Measurements from ENCODE around the gene NT5C3A. TPM values are rescaled to one million over a fixed set of nuclear protein-coding genes. Genes with fewer than 3 reads are reported as not detected.

NT5C3A gene
- total RNA-seq, 1 experiment from 2014 or later, result 35.0 TPM

DNA sequence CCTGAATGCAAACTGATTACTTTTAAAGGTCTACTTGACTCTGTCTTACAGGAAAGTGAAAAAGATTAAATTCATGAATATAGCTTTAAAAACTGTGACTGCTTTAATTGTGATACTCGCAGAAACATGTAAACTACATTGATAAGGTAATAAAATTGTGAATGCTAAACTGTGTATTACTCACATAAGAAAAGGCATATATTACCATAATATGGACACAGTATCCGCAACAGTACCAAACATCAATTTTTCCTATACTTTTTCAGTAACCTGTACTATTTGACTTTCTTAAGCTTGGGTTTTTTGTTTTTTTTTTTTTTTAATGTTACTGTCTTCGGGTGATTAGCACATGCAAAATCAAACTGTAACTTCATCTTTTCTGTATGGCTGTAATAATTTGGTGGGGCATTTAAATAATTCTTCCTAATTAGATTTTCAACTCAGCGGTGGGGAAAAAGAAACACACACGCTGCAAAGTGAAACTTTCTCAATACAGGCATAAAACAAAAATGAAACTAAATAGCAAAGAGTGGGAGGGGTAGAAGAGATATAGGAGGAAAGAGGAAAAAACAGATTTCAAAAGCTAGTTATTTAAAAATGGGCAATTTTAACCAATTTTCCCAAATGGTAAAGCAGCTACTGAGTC is 23.2 kb downstream of the NT5C3A start:
- TF ChIP-seq EZH2 (IDR thresholded peaks at IDR 0.05; ENCODE audit: low read length, unreplicated experiment) (no peak), EZH2phosphoT487 (IDR thresholded peaks at IDR 0.05; ENCODE audit: borderline replicate concordance, low read length) (no peak)
- TF ChIP-seq, protein P1, sequence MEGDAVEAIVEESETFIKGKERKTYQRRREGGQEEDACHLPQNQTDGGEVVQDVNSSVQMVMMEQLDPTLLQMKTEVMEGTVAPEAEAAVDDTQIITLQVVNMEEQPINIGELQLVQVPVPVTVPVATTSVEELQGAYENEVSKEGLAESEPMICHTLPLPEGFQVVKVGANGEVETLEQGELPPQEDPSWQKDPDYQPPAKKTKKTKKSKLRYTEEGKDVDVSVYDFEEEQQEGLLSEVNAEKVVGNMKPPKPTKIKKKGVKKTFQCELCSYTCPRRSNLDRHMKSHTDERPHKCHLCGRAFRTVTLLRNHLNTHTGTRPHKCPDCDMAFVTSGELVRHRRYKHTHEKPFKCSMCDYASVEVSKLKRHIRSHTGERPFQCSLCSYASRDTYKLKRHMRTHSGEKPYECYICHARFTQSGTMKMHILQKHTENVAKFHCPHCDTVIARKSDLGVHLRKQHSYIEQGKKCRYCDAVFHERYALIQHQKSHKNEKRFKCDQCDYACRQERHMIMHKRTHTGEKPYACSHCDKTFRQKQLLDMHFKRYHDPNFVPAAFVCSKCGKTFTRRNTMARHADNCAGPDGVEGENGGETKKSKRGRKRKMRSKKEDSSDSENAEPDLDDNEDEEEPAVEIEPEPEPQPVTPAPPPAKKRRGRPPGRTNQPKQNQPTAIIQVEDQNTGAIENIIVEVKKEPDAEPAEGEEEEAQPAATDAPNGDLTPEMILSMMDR (conservative IDR thresholded peaks at IDR 0.05; ENCODE audit: low read depth, low read length), result no peak
- intact Hi-C loops (cut with micrococcal nuclease), result no loop called here
- POLR2A ChIA-PET (ENCODE audit: unreplicated experiment), result no interaction called here
- Histone ChIP-seq H3K9ac (ENCODE audit: low read length) (peak overlapping the region; percentile 31; the same call in 1 of the 2 replicates), H3K4me1 (ENCODE audit: insufficient read depth, low read length) (peaks cover 74% of the 10 kb centered on the region), H3K9me2 (replicated peaks; ENCODE audit: low read length) (no peaks in the 10 kb centered on the region), H3K36me3 (ENCODE audit: low read depth, low read length) (no peaks in the 10 kb centered on the region), H3K27me3 (ENCODE audit: low read length) (no peaks in the 10 kb centered on the region), H4K20me1 (ENCODE audit: low read length) (no peaks in the 10 kb centered on the region), H3K9me3 (ENCODE audit: low read length) (no peaks in the 10 kb centered on the region), H3K4me2 (ENCODE audit: low read length) (peak overlapping the region; percentile 90), H3K4me3 (ENCODE audit: low read length) (peak overlapping the region; percentile 62), H3K27ac (ENCODE audit: low read length) (no peak overlapping the region), H3F3A (ENCODE audit: low read length, unreplicated experiment) (no peaks in the 10 kb centered on the region), H3K79me2 (ENCODE audit: low read length) (peaks cover 88% of the 10 kb centered on the region), H2AFZ (ENCODE audit: low read length) (no peak overlapping the region)
- BruUV-seq (replicated peaks), result no TSS peak
- DNase-seq (no peak), ATAC-seq (no peak)
- CTCF ChIA-PET, result no interaction called here

- DNase-seq (no peak), ATAC-seq (no peak)
- no peak overlapping the region for H3K4me3 ChIP-seq (ENCODE audit: low read length)
- intact Hi-C loops (cut with micrococcal nuclease), result no loop called here
- H3K36me3 ChIP-seq (ENCODE audit: low read depth, low read length), result no peaks in the 10 kb centered on the region
- TF ChIP-seq, protein P1 (conservative IDR thresholded peaks at IDR 0.05; ENCODE audit: low read depth, low read length), result no peak
- TF ChIP-seq EZH2 (IDR thresholded peaks at IDR 0.05; ENCODE audit: low read length, unreplicated experiment), result no peak
- no peak for TF ChIP-seq EZH2phosphoT487 (IDR thresholded peaks at IDR 0.05; ENCODE audit: borderline replicate concordance, low read length)
- H4K20me1 ChIP-seq (ENCODE audit: low read length), result no peaks in the 10 kb centered on the region
- no peak overlapping the region for H3K27ac ChIP-seq (ENCODE audit: low read length)
- no peak overlapping the region for H3K9ac ChIP-seq (ENCODE audit: low read length)
- BruUV-seq (replicated peaks), result no TSS peak
- H3K79me2 ChIP-seq (ENCODE audit: low read length), result peaks cover 86% of the 10 kb centered on the region
- H3F3A ChIP-seq (ENCODE audit: low read length, unreplicated experiment), result no peaks in the 10 kb centered on the region
- peak overlapping the region; percentile 90; the same call in 1 of the 2 replicates for H3K4me2 ChIP-seq (ENCODE audit: low read length)
- peaks cover 72% of the 10 kb centered on the region for H3K4me1 ChIP-seq (ENCODE audit: insufficient read depth, low read length)
- H2AFZ ChIP-seq (ENCODE audit: low read length), result no peak overlapping the region
- no peaks in the 10 kb centered on the region for H3K9me2 ChIP-seq (replicated peaks; ENCODE audit: low read length)
- H3K27me3 ChIP-seq (ENCODE audit: low read length), result no peaks in the 10 kb centered on the region
- no peaks in the 10 kb centered on the region for H3K9me3 ChIP-seq (ENCODE audit: low read length)
- ChIA-PET POLR2A (ENCODE audit: unreplicated experiment) (no interaction called here), CTCF (no interaction called here)
Measured at GRCh38 chr7:33038639-33039038, 23.9 kb downstream of the NT5C3A start.

GRCh38 chr7:33035776-33036175 is 26.8 kb downstream of the NT5C3A start:
- peak; percentile 15 for DNase-seq
- BruUV-seq (replicated peaks), result no TSS peak
- POLR2A ChIA-PET (ENCODE audit: unreplicated experiment), result no interaction called here

More at GRCh38 chr7:33035776-33036175, 26.8 kb downstream of the NT5C3A start:
- TF ChIP-seq EZH2 (IDR thresholded peaks at IDR 0.05; ENCODE audit: low read length, unreplicated experiment) (no peak), EZH2phosphoT487 (IDR thresholded peaks at IDR 0.05; ENCODE audit: borderline replicate concordance, low read length) (no peak)
- TF ChIP-seq, protein P1 (conservative IDR thresholded peaks at IDR 0.05; ENCODE audit: low read depth, low read length), result no peak
- Histone ChIP-seq H3K27me3 (ENCODE audit: low read length) (no peaks in the 10 kb centered on the region), H3K79me2 (ENCODE audit: low read length) (peaks cover 70% of the 10 kb centered on the region), H3K36me3 (ENCODE audit: low read depth, low read length) (no peaks in the 10 kb centered on the region), H3K4me2 (ENCODE audit: low read length) (no peak overlapping the region), H2AFZ (ENCODE audit: low read length) (no peak overlapping the region), H3K9me3 (ENCODE audit: low read length) (no peaks in the 10 kb centered on the region), H4K20me1 (ENCODE audit: low read length) (no peaks in the 10 kb centered on the region), H3K9me2 (replicated peaks; ENCODE audit: low read length) (no peaks in the 10 kb centered on the region), H3K4me3 (ENCODE audit: low read length) (no peak overlapping the region), H3K27ac (ENCODE audit: low read length) (peak overlapping the region; percentile 75; the same call in 1 of the 2 replicates), H3F3A (ENCODE audit: low read length, unreplicated experiment) (no peaks in the 10 kb centered on the region), H3K4me1 (ENCODE audit: insufficient read depth, low read length) (peaks cover 52% of the 10 kb centered on the region), H3K9ac (ENCODE audit: low read length) (no peak overlapping the region)
- ATAC-seq, result no peak
- CTCF ChIA-PET, result no interaction called here
- intact Hi-C loops (cut with micrococcal nuclease), result no loop called here
